Neural crest cell (in vitro differentiated cells): ENCODE results near the gene PHLDA2. TPM values are rescaled to one million over a fixed set of nuclear protein-coding genes. Genes with fewer than 3 reads are reported as not detected.

Source experiments
- DNase-seq: peaks from one replicate; pipeline ENCODE4 v3.0.0; 2021; ENCODE audit warnings: low read depth, mixed read lengths, low spot score
- H3K27ac Mint-ChIP-seq: one replicate; pipeline ENCODE4 v1.8.0; 2021; ENCODE audit warnings: mild to moderate bottlenecking, mixed read lengths; ENCODE audit not compliant: unreplicated experiment
- H3K27me3 Mint-ChIP-seq: 2 replicates; pipeline ENCODE4 v1.8.0; 2021; ENCODE audit warnings: low read depth, mild to moderate bottlenecking, mixed read lengths
- H3K36me3 Mint-ChIP-seq: 2 replicates; pipeline ENCODE4 v1.8.0; 2021; ENCODE audit warnings: low read depth, mild to moderate bottlenecking, mixed read lengths
- H3K4me1 Mint-ChIP-seq: 2 replicates; pipeline ENCODE4 v1.8.0; 2021; ENCODE audit warnings: mixed read lengths
- H3K4me3 Mint-ChIP-seq: one replicate; pipeline ENCODE4 v1.8.0; 2021; ENCODE audit warnings: mild to moderate bottlenecking, mixed read lengths
- H3K9me3 Mint-ChIP-seq: 2 replicates; pipeline ENCODE4 v1.8.0; 2021; ENCODE audit warnings: mixed read lengths
- CTCF ChIP-seq: fragments of 200-600 bp; sonication (generic); conservative IDR thresholded peaks from 2 replicates; pipeline ENCODE4 v1.5.0; 2021; ENCODE audit warnings: antibody characterized with exemption, mild to moderate bottlenecking
- total RNA-seq: library from RNA; stranded (reverse); gene quantifications from 2 replicates; pipeline ENCODE4 v1.2.1, GENCODE V29; 2021

PHLDA2 gene
- total RNA-seq, 1 donor from 2014 or later: 1.1 TPM

- Mint-ChIP-seq H3K9me3 (no peaks in the 10 kb centered on the region), H3K4me1 (no peaks in the 10 kb centered on the region), H3K27ac (no peak overlapping the region), H3K36me3 (no peaks in the 10 kb centered on the region), H3K27me3 (peaks cover 15% of the 10 kb centered on the region), H3K4me3 (no peak overlapping the region)
- no peak for DNase-seq
- TF ChIP-seq CTCF: no peak
These were observed 6.6 kb downstream of the PHLDA2 start for GRCh38 chr11:2922655-2923054.

- no peak overlapping the region for H3K27ac Mint-ChIP-seq
- peaks cover 7% of the 10 kb centered on the region for H3K27me3 Mint-ChIP-seq
- no peak overlapping the region for H3K4me3 Mint-ChIP-seq
- no peak for DNase-seq
- no peaks in the 10 kb centered on the region for H3K4me1 Mint-ChIP-seq
- no peak for TF ChIP-seq CTCF
- no peaks in the 10 kb centered on the region for H3K9me3 Mint-ChIP-seq
- no peaks in the 10 kb centered on the region for H3K36me3 Mint-ChIP-seq
These were observed 7.3 kb downstream of the PHLDA2 start for GRCh38 chr11:2921742-2922493.

- peaks cover under 1% of the 10 kb centered on the region for H3K27me3 Mint-ChIP-seq
- no peak overlapping the region for H3K4me3 Mint-ChIP-seq
- no peaks in the 10 kb centered on the region for H3K4me1 Mint-ChIP-seq
- no peaks in the 10 kb centered on the region for H3K9me3 Mint-ChIP-seq
- TF ChIP-seq CTCF: no peak
- DNase-seq: no peak
- no peaks in the 10 kb centered on the region for H3K36me3 Mint-ChIP-seq
- no peak overlapping the region for H3K27ac Mint-ChIP-seq
These were observed 8.0 kb downstream of the PHLDA2 start for GRCh38 chr11:2921261-2921660.

GRCh38 chr11:2920343-2920742, 8.9 kb downstream of the PHLDA2 start:
- H3K4me3 Mint-ChIP-seq: no peak overlapping the region
- DNase-seq: no peak

GRCh38 chr11:2919837-2920236, 9.4 kb downstream of the PHLDA2 start:
- Mint-ChIP-seq H3K4me3 (no peak overlapping the region), H3K9me3 (no peaks in the 10 kb centered on the region)
- DNase-seq: no peak

More at GRCh38 chr11:2920343-2920742, 8.9 kb downstream of the PHLDA2 start:
- H3K27me3 Mint-ChIP-seq: no peaks in the 10 kb centered on the region
- no peaks in the 10 kb centered on the region for H3K9me3 Mint-ChIP-seq
- no peak overlapping the region for H3K27ac Mint-ChIP-seq
- TF ChIP-seq CTCF: no peak
- H3K36me3 Mint-ChIP-seq: no peaks in the 10 kb centered on the region
- no peaks in the 10 kb centered on the region for H3K4me1 Mint-ChIP-seq

More at GRCh38 chr11:2919837-2920236, 9.4 kb downstream of the PHLDA2 start:
- Mint-ChIP-seq H3K27me3 (no peaks in the 10 kb centered on the region), H3K36me3 (no peaks in the 10 kb centered on the region), H3K4me1 (no peaks in the 10 kb centered on the region), H3K27ac (no peak overlapping the region)
- TF ChIP-seq CTCF: no peak
